NOMO-1 (cell line): Measurements from ENCODE around the gene CLDN15.

Experiments
- DNase-seq, 2 experiments: peaks; one replicate each; lab custom pipeline; 2025; ENCODE audit not compliant: unreplicated experiment in 2 of 2; lab: John Stamatoyannopoulos, UW

CLDN15 gene

GRCh38 chr7:101244375-101245146, 7.0 kb upstream of the CLDN15 start, which contains the start of gene FIS1:
Gene FIS1, minus strand, starts transcription at chr7:101245081. Its CDS starts 77 bp downstream, at chr7:101245004.
- peak; percentile 98 to 99 for DNase-seq

DNA sequence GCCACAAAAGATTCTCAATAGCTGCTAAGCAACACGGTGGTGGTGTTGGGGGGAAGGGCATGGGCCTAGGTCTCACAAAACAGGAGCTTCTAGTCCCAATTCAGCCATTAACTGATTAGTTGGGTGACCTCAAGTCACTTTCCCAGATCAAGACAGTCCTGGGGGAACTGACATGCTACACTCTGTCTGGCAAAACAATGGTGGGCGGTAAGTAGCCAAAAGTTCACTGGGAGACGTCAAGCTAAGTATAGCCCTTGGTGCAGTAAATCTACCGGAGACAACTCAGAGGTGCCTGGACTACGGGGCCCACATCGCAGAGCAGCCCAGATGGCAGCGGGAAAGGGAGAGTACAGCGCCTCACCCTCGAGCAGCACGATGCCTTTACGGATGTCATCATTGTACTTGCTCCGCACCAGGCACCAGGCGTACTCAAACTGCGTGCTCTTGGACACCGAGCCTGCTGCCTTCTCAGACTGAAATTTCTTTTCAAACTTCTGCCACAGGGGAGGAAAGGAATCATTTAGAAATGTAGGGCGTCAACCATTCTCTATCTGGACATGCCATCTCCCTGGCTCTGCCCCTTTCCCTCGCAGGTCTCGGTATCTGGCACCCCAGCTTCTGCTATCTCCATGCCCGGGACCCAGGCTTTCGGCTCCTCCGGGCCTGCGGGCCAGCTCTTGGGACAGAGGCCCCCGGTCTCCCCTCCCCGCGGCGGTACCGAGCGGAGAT, 6.2 kb upstream of the CLDN15 start:
- peak; percentile 67 to 79 for DNase-seq

GRCh38 chr7:101241443-101242349, 4.1 kb upstream of the CLDN15 start:
- peak; percentile 81 to 83 for DNase-seq

DNA sequence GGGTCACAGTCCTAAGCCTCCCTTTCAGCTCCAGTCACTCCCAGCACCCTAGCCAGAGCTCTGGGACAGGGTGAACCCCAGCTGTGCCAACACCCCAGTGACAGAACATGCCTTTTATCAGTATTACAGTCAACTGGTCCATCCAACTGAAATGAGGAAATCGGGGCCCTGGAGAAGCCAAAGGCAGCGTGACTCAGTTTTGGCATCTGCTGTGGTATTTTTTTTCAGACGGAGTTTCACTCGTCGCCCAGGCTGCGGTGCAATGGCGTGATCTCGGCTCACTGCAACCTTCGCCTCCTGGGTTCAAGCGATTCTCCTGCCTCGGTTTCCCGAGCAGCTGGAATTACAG, 3.4 kb upstream of the CLDN15 start:
- DNase-seq = peak; percentile 84 to 85

- no peak for DNase-seq
These were observed 2.8 kb upstream of the CLDN15 start for GRCh38 chr7:101240226-101241014.

GRCh38 chr7:101239951-101240220, 2.3 kb upstream of the CLDN15 start:
- no peak for DNase-seq

DNA sequence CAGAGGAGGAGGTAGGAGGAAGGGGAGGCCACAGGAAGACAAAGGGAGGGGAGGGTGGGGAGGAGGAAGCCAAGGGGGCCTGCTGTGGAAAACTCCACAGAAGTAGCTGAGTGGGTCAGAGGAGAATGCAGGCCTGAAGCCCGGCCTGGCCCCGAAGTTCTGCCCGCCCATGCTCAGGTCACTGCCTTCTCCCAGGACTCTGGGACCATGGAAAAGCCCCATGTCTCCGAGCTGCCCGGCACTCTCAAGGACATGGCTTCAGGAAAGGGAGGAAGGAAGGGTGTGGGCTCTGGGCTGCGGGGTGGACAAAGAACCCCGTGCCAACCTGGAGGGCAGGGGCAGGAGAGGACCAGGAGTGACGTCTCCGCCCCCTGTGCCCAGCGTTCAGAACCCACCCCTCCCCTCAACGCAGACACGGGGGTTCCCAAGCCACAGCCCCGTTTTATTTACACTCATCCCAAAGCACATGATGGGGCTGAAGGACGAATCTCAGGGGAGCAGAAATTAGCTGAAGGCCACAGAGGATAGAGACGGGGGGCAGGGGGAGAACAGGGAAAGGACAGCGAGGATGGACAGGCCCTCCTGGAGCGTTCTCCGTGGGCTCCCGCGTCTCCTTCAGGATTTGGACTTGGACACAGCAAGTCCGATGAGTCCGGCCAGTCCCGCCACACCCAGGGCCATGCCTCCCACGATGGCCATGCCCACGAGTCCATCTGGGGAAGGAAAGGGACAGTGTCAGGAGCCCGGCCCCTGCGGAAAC, 1.8 kb upstream of the CLDN15 start:
- no peak for DNase-seq

DNA sequence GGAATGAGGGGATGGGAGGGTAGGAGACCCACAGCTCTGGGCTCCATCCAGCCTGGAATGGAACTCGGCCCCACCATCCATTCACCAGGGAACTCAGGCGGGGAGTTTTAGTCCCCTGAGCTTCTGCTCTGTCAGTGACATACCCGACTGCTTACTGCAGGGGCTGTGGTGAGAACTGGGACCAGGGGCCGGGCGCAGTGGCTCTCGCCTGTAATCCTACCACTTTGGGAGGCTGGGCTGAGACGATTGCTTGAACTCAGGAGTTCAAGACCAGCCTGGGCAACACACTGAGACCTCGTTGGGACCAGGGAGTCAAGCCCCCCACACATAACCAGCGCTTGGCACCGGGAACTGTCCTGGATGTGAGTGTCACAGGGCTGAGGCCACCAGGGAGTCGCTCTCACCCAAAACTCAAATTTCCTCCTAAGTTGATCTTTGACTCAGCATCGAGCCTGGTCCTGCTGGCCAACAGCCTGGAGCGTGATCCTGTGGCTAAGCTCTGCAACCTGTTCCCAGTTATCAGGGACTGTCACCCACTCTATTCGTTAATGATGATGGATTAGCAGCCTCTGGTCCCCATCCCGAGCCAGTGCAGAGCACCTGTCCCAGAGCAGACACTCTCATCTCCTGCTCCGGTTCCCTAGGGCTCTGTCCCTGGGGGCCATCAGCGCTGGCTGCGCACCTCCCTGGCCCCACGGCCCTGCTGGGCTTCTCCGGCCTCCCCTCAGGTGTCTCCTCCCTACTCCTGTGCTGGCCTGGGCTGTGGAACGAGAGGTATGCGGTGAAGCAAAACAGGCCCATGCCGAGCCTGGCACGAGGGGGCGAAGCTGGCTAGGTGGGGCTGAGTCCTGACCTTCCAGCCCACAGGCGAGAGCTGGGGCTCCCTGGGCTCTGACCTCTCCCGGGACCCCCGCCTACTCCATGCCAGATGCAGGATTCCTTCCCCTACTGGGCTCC, 902 bp upstream of the CLDN15 start:
- DNase-seq = no peak

DNA sequence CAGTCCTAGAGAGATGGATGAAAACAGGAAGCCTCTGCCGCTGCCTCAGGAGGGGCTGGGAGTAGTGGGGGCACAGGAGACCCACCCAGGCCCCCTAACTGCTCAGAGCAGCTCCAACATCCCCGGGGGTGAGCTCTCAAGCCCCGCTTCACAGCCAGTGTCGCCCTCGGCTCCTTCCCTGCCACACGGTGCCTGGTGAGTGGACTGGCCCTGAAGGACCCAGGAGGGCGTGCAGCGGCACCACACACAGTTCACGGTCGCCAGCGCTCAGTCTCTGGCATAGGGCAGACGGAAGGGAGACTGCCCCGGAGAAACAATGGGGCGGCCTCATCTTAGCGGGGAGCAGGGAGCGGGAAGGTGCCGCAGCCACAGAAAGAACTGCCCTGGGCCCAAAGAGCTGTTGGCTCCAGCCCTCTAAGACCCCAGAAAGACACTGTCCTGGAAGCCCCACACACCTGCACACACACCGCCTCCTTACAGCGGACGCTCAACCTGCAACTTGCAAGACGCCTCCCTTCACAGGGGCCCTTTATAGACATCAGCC, 1.2 kb downstream of the CLDN15 start:
- no peak for DNase-seq

DNA sequence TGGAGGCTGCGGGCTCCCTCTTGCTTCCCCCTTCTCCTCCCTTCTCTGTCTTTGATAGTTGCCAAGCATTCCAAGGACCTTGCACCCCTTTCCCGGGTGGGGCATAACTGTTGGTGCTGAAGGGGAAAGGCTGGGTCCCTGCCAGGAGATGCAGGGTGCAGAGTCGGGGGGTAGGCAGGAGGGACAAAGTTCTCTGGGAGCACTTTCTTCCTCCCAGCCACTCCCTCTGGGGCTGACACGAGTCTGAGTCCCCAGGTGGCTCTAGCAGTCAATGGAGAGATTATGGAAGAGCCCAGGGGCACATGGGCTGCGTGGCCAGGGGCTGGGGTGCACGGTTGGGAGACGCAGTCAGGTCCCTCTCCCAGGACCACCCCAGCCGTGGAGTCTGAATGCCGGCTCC, 2.1 kb downstream of the CLDN15 start:
- no peak for DNase-seq

DNA sequence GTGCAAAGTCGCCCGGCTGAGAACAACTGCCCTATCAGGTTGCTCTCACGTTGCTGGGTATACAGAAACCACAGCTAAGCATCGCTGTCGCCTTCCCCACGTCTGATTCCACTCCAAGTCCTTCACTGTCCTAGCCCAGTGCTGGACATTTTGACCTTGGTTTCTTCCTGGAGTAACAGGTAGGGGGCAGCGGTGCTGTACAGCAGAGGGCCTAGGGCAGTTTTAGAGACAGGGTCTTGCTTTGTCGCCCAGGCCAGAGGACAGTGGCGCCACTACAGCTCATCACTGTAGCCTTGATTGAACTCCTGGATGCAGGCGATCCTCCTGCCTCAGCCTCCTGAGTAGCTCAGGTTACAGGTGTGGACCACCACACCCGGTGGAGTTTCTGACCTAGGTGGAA, 2.6 kb downstream of the CLDN15 start:
- DNase-seq = peak; percentile 24 to 37

DNA sequence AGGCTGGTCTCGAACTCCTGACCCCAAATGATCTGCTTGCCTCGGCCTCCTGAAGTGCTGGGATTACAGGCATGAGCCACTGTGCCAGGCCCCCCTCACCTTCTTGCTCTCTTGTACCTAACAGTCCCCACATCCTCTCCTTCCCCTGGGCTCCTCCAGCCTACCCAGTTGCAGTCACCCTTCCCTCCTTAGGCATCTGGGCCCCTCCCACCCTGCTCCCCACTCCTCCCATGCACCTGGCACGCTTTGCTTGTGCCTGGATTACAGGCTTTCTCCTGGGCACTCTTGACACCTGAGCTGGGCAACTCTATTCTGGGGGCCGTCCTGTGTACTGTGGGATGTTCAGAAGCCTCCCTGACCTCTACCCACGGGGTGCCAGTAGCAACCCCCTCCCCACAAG, 3.0 kb downstream of the CLDN15 start:
- DNase-seq = no peak

DNA sequence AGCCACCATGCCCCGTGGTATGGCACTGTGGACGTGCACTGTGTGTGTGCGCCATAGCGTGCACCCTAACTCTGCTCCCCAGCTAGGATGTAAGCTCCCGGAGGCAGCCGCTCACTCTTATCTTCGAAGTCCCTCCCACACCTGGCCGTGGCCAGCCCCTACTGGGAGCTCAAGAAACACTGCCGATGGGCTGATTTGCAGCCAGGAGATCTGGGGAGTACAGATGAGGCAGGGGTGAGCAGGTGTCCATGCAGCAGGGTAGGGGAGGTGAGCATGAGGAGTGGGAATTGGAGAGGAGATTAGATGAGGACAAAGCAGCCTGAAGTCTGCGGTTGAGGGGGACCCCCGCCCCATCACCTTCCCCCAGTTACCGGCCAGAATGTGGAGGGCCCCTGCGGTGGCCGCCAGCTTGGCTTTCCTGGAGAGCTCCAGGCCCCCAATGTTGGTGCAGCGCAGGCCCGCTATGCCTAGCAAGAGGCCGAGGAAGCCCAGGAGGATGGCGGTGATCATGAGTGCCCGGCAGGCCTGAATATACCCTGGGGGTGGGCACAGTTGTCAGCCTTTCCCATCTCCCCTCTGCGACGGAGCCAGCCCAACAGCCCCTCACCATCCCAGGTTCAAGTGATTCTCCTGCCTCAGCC, 3.6 kb downstream of the CLDN15 start:
- DNase-seq = no peak

DNA sequence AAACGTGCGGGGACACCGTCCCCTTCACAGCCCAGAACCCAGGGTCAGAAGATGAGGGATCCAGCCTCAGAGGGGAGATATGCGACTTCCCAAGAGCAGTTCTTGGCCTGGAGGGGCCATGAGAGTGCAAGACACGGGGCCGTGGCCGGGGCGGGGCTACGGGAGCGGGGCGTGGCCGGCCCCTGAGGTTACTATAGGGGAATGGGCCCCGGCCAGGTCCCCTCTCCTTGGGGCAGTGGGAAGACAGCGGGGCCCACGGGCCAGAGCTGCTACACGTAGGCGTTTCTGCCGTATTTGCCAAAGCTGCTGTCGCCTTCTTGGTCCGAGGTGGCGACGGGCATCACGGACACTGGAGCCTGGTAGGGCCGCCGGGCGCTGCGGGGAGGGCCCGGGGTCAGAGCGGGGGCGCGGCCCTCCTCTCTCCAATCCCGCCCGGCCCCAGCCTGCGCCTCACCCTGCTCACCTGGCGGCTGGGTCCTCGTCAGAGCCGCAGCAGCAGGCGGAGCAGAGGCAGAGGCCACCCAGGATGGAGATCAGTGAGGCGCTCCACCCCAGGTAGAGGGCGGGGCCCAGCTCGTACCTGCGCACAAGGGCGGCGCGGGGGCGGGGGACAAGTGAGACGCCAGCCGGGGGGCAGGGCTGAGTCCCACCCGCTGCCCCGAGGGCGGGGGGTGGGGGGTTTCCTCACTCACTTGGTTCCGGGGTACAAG, 5.3 kb downstream of the CLDN15 start:
- no peak for DNase-seq

DNA sequence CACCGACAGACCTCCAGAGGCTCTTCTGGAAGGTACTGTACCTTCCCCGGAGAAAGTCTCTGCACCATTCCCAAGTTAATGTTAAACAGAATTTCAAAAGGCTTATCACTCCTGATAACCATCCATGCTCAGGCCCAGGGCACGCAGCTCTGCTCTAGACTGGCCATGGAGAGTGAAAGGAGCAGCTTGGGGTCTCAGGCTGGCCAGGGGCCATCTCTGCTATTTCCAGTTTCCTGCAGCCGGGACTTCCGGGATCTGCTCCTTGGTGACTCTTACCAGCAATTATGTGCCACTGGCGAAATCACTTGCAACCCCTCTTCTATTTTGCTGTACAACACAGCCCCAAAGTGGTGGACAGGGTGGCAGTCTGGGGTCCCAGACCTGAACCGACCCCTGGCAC, 6.0 kb downstream of the CLDN15 start:
- no peak for DNase-seq

DNA sequence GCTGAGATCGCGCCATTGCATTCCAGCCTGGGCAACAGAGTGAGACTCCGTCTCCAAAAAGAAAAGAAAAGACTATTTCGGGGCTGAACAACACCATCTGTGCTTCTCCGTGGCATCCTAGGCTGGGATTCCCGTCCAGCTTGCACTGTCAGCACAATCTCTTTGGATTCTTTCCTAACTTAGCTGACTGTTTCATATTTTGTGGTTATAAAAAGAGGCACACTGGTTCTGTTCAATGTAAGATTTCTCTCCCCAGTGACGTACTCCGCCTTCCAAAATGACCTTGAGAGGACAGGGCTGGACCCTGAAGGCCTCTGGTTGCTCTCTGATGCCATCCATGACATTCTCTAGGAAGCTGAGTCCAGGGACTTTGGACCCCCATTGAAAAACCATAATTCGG, 10.9 kb downstream of the CLDN15 start:
- DNase-seq = no peak

DNA sequence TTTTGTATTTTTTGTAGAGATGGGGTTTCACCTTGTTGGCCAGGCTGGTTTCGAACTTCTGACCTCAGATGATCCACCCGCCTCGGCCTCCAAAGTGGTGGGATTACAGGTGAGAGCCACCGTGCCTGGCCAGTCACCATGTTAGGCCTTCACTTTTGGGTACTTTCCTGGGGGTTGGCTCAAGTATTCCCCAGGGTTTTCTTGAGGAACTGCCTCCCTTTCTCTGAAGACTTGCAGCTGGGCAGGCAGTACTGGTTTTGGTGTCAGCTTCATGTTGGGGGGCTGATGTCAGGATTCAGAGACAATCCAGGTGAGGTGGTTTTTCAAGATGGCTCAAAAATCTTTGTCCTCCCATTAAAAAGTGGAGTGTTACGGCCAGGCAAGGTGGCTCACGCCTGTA, 12.0 kb downstream of the CLDN15 start:
- DNase-seq = no peak

DNA sequence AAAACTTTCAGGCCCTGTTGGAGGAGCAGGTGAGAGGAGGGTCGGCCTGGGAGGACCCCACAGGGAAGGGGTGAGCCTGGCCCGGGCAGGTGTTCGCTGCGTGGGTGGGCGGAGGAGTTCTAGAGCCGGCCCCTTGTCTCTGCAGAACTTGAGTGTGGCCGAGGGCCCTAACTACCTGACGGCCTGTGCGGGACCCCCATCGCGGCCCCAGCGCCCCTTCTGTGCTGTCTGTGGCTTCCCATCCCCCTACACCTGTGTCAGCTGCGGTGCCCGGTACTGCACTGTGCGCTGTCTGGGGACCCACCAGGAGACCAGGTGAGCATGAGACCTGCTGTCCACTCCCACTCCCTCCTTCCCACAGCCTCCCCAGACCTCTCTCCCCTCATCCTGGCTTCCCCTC, 14.1 kb downstream of the CLDN15 start:
- no peak for DNase-seq
